Common myeloid progenitor, CD34-positive (primary cell): Measurements from ENCODE around the gene RNF225.
"Not testable (repeated sequence)": the region's sequence is repeated elsewhere in the genome, so short reads cannot be mapped to it uniquely, and the experiment has no call there.

Experiments
- CTCF ChIA-PET: fragments of 350-600 bp; sonication (Branson Sonifier 250); formaldehyde crosslinking; loops from one replicate; lab custom pipeline; 2021; ENCODE audit warnings: antibody characterized with exemption; lab: Charles Lee
- POLR2A ChIA-PET: fragments of 350-600 bp; sonication (Branson Sonifier 250); formaldehyde crosslinking; loops from one replicate; lab custom pipeline; 2021; ENCODE audit warnings: antibody characterized with exemption; lab: Charles Lee
- DNase-seq, 3 donors: peaks; one replicate each; pipeline versions ENCODE4 v3.0.0 to v3.0.0-alpha.2; 2013
- H3K27ac ChIP-seq, 2 experiments: 1 replicate in 1 of 2; 2 replicates in 1 of 2; pipeline ENCODE4 v1.7.0; 2013; ENCODE audit warnings: inconsistent platforms in 2 of 2, low read length in 2 of 2, mild to moderate bottlenecking in 2 of 2, low read depth in 1 of 2, moderate library complexity in 1 of 2; ENCODE audit not compliant: severe bottlenecking in 2 of 2, insufficient read depth in 1 of 2, poor library complexity in 1 of 2
- H3K27me3 ChIP-seq, 5 experiments: replicated peaks in 2 of 5; 1 replicate in 3 of 5; 2 replicates in 2 of 5; pipeline versions ENCODE4 v1.6.1 to v1.7.0; 2013; ENCODE audit warnings: low read length in 4 of 5, mild to moderate bottlenecking in 2 of 5, moderate library complexity in 2 of 5, inconsistent platforms in 1 of 5; ENCODE audit not compliant: insufficient read depth in 5 of 5, control insufficient read depth in 4 of 5
- H3K36me3 ChIP-seq, 4 experiments: 1 replicate in 2 of 4; 2 replicates in 2 of 4; pipeline versions ENCODE4 v1.6.1 to v1.7.0; 2013; ENCODE audit warnings: low read length in 3 of 4, control low read depth in 1 of 4, mild to moderate bottlenecking in 1 of 4; ENCODE audit not compliant: control insufficient read depth in 4 of 4, insufficient read depth in 4 of 4
- H3K4me1 ChIP-seq, 4 experiments: 1 replicate in 3 of 4; 2 replicates in 1 of 4; pipeline versions ENCODE4 v1.6.1 to v1.7.1; 2013; ENCODE audit warnings: low read length in 3 of 4, mild to moderate bottlenecking in 3 of 4, control low read depth in 1 of 4, inconsistent platforms in 1 of 4, moderate library complexity in 1 of 4; ENCODE audit not compliant: control insufficient read depth in 4 of 4, insufficient read depth in 4 of 4; ENCODE audit errors: control extremely low read depth in 1 of 4
- H3K4me3 ChIP-seq, 7 experiments: 1 replicate in 4 of 7; 2 replicates in 3 of 7; pipeline versions ENCODE4 v1.5.1 to v1.7.0; 2013; ENCODE audit warnings: mild to moderate bottlenecking in 7 of 7, low read length in 6 of 7, moderate library complexity in 6 of 7, inconsistent platforms in 2 of 7, low read depth in 2 of 7, control low read depth in 1 of 7; ENCODE audit not compliant: insufficient read depth in 4 of 7, control insufficient read depth in 1 of 7; ENCODE audit errors: extremely low read depth in 1 of 7
- H3K9me3 ChIP-seq, 5 experiments: 1 replicate in 4 of 5; 2 replicates in 1 of 5; pipeline versions ENCODE4 v1.6.1 to v1.7.1; 2013; ENCODE audit warnings: low read length in 4 of 5, mild to moderate bottlenecking in 2 of 5, inconsistent platforms in 1 of 5, low read depth in 1 of 5, moderate library complexity in 1 of 5; ENCODE audit not compliant: control insufficient read depth in 4 of 5, insufficient read depth in 2 of 5; ENCODE audit errors: control extremely low read depth in 1 of 5
- WGBS: methylation state at CpG from one replicate; pipeline ENCODE4 v1.1.5; 2013; ENCODE audit not compliant: insufficient coverage; 5-methylcytosine and 5-hydroxymethylcytosine counted together

RNF225 gene

DNA sequence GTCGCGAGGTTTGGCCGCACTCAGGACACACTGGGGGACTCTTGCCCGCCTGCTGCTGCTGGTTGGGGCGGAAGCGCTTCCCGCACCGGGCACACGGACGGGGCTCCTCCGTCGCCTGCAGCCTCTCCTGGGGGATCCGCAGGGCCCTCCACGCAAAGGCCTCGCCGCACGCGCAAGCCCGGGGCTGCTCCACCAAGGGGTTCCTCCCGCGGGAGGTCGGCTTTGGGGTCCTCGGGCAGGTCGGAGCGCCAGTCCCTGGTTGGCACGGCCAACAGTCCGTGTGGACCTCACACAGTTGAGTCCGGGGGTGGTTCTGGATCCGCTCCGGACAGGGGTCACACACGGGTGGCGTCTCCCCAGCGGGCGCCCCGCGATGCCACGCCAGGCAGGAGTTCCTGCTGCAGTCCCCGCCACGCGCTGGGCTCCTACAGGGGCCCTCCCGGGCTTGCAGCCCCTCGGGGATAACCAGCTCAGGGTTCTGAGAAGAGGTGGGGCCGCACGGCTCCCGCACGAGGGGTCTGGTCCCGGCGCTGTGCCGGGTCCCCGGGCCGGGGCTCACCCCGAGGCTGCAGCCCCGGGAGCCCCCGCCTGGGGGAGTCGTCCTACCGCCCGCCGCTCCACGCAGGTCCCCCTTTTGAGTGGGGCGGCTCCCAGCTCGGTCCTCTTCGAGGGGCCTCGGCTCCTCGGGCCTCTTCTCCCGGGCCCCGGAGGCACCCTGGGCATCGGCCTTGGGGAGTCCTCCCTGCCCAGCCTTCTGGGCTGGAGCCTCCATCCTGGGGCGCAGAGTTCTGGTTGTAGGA, 26.7 kb upstream of the RNF225 start:
- Histone ChIP-seq H3K9me3 (peaks cover 0 to 3% (median 0%) of the 10 kb centered on the region in 5 experiments), H3K27ac (no peak overlapping the region), H3K27me3 (no peaks in the 10 kb centered on the region), H3K36me3 (peaks cover 0 to 9% (median 1%) of the 10 kb centered on the region in 4 experiments), H3K4me1 (peaks cover 2 to 16% (median 10%) of the 10 kb centered on the region in 4 experiments), H3K4me3 (no peak overlapping the region)
- ChIA-PET POLR2A (no interaction called here), CTCF (interaction anchor here (1.6 kb wide), 1 partner anchor 11 kb away, joined by 6 read pairs; no protein-coding TSS in a partner anchor)
- WGBS, result 98% methylated on average over 67 of the region's 68 CpGs
- no peak for DNase-seq

DNA sequence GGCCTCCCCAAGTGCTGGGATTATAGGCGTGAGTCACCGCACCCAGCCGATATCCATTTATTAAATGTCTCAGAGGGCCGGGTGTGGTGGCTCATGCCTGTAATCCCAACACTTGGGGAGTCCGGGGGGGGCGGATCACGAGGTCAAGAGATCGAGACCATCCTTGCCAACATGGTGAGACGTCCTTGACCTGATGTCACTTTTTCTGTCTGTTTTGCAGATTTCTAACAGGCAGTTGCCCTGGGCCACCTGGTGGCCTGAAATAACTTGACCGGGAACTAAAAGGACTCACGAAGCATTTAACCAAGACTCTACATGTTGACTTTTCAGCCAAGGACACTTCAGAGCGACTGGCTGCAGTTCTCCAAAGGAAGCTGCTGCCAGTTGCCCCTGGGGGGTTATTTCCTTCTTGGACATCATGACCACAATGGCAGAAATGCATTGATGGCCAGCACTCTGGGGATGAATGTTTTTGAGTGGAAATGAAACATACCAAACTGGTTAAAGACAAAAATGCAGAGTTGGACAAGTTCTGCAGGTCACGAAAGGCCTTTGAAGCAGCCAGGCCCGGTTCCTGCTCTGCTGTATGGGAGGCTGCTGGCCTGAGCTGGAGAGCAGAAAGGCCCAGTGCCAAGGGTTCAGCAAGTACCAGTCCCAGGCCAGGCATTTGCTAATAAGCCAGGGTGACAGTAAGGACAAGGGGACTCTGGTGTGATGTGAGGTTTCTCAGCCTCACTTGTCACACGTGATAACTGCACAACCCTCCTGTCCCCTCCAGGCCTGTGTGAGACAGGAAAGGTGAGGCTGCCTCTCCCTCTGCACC, 22.9 kb upstream of the RNF225 start:
- POLR2A ChIA-PET, result interaction anchor here (1.0 kb wide), 1 partner anchor 10 kb away, joined by 4 read pairs; the partner anchor contains the start of gene ZNF497
- H3K4me3 ChIP-seq, result no peak overlapping the region
- H3K27ac ChIP-seq, result no peak overlapping the region

DNA sequence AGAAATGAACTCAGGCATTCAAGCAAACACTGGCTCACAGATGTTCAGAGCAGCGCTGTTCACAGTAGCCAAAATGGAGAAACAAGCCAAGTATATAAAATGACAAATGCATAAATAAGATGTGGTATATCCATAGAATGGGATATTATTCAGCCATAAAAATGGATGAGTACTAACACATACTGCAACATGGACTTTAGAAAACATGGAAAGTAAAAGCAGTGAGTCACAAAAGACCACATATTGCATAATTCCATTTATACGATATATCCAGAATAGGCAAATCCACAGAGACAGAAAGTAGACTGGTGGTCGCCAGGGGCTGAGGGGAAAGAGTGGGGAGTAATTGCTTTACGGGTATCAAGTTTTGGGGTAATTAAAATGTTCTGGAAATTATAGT, 21.3 kb upstream of the RNF225 start:
- no peaks in the 10 kb centered on the region for H3K27me3 ChIP-seq
- no peaks in the 10 kb centered on the region for H3K4me1 ChIP-seq
- POLR2A ChIA-PET, result no interaction called here
- CTCF ChIA-PET, result interaction anchor here (1.2 to 1.7 kb wide), 6 partner anchors 9 to 143 kb away, joined by 3 to 6 read pairs (median 4); no protein-coding TSS in a partner anchor
- no peak for DNase-seq
- no CpG with 5 or more reads among the region's 4 CpGs for WGBS
- H3K36me3 ChIP-seq, result no peaks in the 10 kb centered on the region
- H3K4me3 ChIP-seq, result no peak overlapping the region
- no peak overlapping the region for H3K27ac ChIP-seq
- no peaks in the 10 kb centered on the region for H3K9me3 ChIP-seq

More for the DNA sequence above, 22.9 kb upstream of the RNF225 start:
- Histone ChIP-seq H3K4me1 (no peaks in the 10 kb centered on the region), H3K9me3 (peaks cover 0 to 3% (median 0%) of the 10 kb centered on the region in 5 experiments), H3K36me3 (peaks cover 0 to 3% (median 0%) of the 10 kb centered on the region in 4 experiments), H3K27me3 (no peaks in the 10 kb centered on the region)
- WGBS, result 97% methylated on average over 13 of the region's 15 CpGs
- CTCF ChIA-PET, result interaction anchor here (0.9 to 1.7 kb wide), 5 partner anchors 8 to 43 kb away, joined by 3 to 6 read pairs (median 4); partner anchors contain the start of gene ZNF497
- DNase-seq, result peak in 1 of 3 donors; percentile 33

DNA sequence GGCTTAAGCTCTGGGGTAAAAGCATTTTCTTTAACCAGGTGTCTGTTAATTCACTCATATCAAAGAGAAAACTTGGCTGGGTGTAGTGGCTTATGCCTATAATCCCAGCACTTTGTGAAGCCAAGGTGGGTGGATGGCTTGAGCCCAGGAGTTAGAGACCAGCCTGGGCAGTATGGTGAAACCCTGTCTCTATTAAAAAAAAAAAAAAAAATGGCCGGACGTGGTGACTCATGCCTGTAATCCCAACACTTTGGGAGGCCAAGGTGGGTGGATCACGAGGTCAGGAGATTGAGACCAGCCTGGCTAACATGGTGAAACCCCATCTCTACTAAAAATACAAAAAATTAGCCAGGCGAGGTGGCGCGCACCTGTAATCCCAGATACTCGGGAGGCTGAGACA, 18.7 kb upstream of the RNF225 start:
- 100% methylated on average over 4 of the region's 7 CpGs for WGBS
- CTCF ChIA-PET, result not testable (repeated sequence)

DNA sequence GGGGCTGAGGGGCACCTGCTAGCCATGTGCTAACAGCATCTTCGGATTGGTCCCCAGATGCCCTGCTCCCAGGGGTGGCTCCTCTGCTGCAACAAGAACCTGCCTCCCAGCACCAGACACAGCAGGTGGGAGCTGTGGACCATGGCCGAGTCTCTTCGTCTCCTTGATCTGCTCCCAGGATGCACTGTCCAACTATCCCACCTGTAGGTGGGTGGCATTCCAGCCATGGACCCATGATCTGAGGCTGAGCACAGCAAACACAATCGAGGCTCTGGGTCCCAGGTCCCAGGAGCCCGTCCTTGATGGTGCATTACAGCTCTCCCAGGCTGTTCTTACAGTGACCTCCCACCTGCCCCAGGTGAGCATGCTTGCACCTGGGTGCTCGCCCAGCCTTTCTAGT, 16.2 kb upstream of the RNF225 start:
- CTCF ChIA-PET, result interaction anchor here (0.8 to 1.5 kb wide), 4 partner anchors 10 to 29 kb away, joined by 3 to 6 read pairs (median 4); partner anchors contain the start of gene ZNF584
- 89% methylated on average over 5 of the region's 6 CpGs for WGBS
- DNase-seq, result no peak
- no peaks in the 10 kb centered on the region for H3K27me3 ChIP-seq
- POLR2A ChIA-PET, result no interaction called here
- H3K9me3 ChIP-seq, result no peaks in the 10 kb centered on the region
- no peak overlapping the region for H3K4me3 ChIP-seq
- no peak overlapping the region for H3K27ac ChIP-seq
- H3K4me1 ChIP-seq, result peaks cover 0 to 27% (median 22%) of the 10 kb centered on the region in 4 experiments
- no peaks in the 10 kb centered on the region for H3K36me3 ChIP-seq

More for the DNA sequence above, 18.7 kb upstream of the RNF225 start:
- H3K9me3 ChIP-seq, H3K27ac ChIP-seq, DNase-seq, POLR2A ChIA-PET, H3K4me3 ChIP-seq, H3K36me3 ChIP-seq, H3K27me3 ChIP-seq: not testable (repeated sequence)
- H3K4me1 ChIP-seq, result peaks cover 0 to 17% (median 16%) of the 10 kb centered on the region in 4 experiments

DNA sequence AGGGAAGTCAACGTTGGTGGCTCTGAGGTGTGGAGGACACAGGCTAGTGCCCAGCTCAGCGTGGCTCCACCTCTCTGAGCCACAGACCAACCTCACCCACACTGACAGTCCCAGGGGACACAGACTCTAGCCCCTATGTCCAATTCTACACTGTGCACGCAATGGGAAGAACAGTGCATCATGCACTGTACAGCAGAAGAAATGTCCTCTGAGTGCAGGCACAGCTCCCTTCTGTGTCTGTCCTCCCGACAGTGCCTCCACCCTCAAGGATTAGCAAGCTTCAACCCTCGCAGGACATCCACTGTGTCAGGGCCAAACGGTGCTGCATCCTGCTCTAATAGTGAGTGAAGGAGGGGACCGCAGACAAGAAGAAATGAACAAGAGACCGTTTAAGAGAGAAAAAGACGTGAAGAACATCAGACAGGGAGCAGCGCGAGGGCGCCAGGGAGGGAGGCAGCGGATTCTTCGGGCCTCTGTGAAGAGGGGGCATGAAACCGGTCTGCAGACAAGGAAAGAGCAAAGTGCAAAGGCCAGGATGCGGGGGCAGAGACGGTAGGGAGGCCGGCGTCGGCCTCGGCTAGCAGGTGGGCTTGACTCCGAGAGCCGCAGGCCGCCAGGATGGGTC, 15.3 kb upstream of the RNF225 start:
- no peak for DNase-seq
- Histone ChIP-seq H3K4me1 (peaks cover 0 to 27% (median 24%) of the 10 kb centered on the region in 4 experiments), H3K4me3 (peak overlapping the region; percentile 56 to 80 (median 74)), H3K9me3 (no peaks in the 10 kb centered on the region), H3K27me3 (no peaks in the 10 kb centered on the region), H3K36me3 (no peaks in the 10 kb centered on the region), H3K27ac (peak overlapping the region; percentile 41 to 87)
- ChIA-PET CTCF (interaction anchor here (0.8 to 1.5 kb wide), 4 partner anchors 11 to 28 kb away, joined by 3 to 6 read pairs (median 4); partner anchors contain the start of gene ZNF584), POLR2A (interaction anchor here (0.5 kb wide), 1 partner anchor 177 kb away, joined by 3 read pairs; no protein-coding TSS in a partner anchor)
- WGBS, result 10% methylated on average over 23 of the region's 24 CpGs
